ENCODE data around the gene TBL1X.

TBL1X gene

GRCh38 chrX:9628779-9629493, 164.1 kb downstream of the TBL1X start:
- DNase-seq (ENCODE audit: low read depth), result no peak

- DNase-seq (ENCODE audit: low read depth), result no peak
Observed at GRCh38 chrX:9634551-9634950, 169.7 kb downstream of the TBL1X start.

GRCh38 chrX:9635368-9635767, 170.5 kb downstream of the TBL1X start:
- no peak for DNase-seq (ENCODE audit: low read depth)

GRCh38 chrX:9635803-9636202, 170.9 kb downstream of the TBL1X start:
- DNase-seq (ENCODE audit: low read depth), result no peak

GRCh38 chrX:9638871-9639270, 174.0 kb downstream of the TBL1X start:
- DNase-seq (ENCODE audit: low read depth), result no peak

GRCh38 chrX:9642270-9642995, 177.6 kb downstream of the TBL1X start:
- no peak for DNase-seq (ENCODE audit: low read depth)

- DNase-seq (ENCODE audit: low read depth), result no peak
Observed at GRCh38 chrX:9643807-9644206, 178.9 kb downstream of the TBL1X start.

GRCh38 chrX:9644335-9644734, 179.5 kb downstream of the TBL1X start:
- DNase-seq (ENCODE audit: low read depth), result no peak

GRCh38 chrX:9646471-9647224, 181.8 kb downstream of the TBL1X start:
- DNase-seq (ENCODE audit: low read depth), result no peak

GRCh38 chrX:9647431-9647830, 182.6 kb downstream of the TBL1X start:
- DNase-seq (ENCODE audit: low read depth), result no peak

GRCh38 chrX:9650091-9650490, 185.2 kb downstream of the TBL1X start:
- DNase-seq (ENCODE audit: low read depth), result peak; percentile 18

GRCh38 chrX:9651737-9652136, 186.9 kb downstream of the TBL1X start:
- no peak for DNase-seq (ENCODE audit: low read depth)

GRCh38 chrX:9654929-9655328, 190.1 kb downstream of the TBL1X start:
- no peak for DNase-seq (ENCODE audit: low read depth)

- DNase-seq (ENCODE audit: low read depth), result peak; percentile 7
Observed at GRCh38 chrX:9656277-9656676, 191.4 kb downstream of the TBL1X start.

GRCh38 chrX:9656871-9657270, 192.0 kb downstream of the TBL1X start:
- no peak for DNase-seq (ENCODE audit: low read depth)

- no peak for DNase-seq (ENCODE audit: low read depth)
Observed at GRCh38 chrX:9657590-9658256, 192.9 kb downstream of the TBL1X start.

GRCh38 chrX:9658409-9658808, 193.6 kb downstream of the TBL1X start:
- DNase-seq (ENCODE audit: low read depth), result no peak

GRCh38 chrX:9659571-9660195, 194.8 kb downstream of the TBL1X start:
- DNase-seq (ENCODE audit: low read depth), result no peak

- peak; percentile 11 for DNase-seq (ENCODE audit: low read depth)
Observed at GRCh38 chrX:9662148-9662547, 197.3 kb downstream of the TBL1X start.

- no peak for DNase-seq (ENCODE audit: low read depth)
Observed at GRCh38 chrX:9663216-9663615, 198.4 kb downstream of the TBL1X start.

GRCh38 chrX:9664224-9664623, 199.4 kb downstream of the TBL1X start:
- DNase-seq (ENCODE audit: low read depth), result no peak

- no peak for DNase-seq (ENCODE audit: low read depth)
Observed at GRCh38 chrX:9665113-9665512, 200.3 kb downstream of the TBL1X start.

Data from fibroblast of gingiva (primary cell).